GM03348 (cell line): ENCODE results near the gene IMPDH2.

Experiments
- DNase-seq: peaks from one replicate; pipeline ENCODE4 v3.0.0; 2012; ENCODE audit warnings: low spot score

The IMPDH2 gene

GRCh38 chr3:48980295-48980694 lies 48.9 kb downstream of the IMPDH2 start:
- no peak for DNase-seq

DNA sequence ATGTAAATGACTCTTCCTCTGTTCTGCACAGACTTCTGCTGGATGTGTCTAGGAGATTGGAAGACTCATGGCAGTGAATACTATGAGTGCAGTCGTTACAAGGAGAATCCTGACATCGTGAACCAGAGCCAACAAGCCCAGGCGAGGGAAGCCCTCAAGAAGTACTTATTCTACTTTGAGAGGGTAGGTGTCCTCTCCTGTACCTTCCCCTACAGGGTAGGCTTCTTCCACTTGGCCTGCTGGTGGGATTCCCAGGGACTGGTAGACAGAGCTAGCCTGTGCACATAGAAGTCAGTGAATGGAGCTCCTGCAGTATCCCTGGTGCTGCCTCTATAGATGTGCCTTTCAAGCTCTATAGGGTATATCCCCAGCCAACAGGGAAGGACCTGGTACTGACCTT lies 49.7 kb downstream of the IMPDH2 start:
- no peak for DNase-seq
